HEK293 (cell line): ENCODE data around the gene SMIM20.

Source experiments
- HOXA7 ChIP-seq: sonication (generic); formaldehyde crosslinking; IDR thresholded peaks from 2 replicates; pipeline ENCODE4 v1.8.1; 2022; ENCODE audit warnings: missing genetic modification reagents, borderline replicate concordance
- IKZF3 ChIP-seq: fragments of 450-650 bp; IDR thresholded peaks from 2 replicates; pipeline ENCODE4 v1.5.0; 2018; ENCODE audit warnings: missing biosample characterization, mild to moderate bottlenecking, missing genetic modification characterization, moderate library complexity
- KLF8 ChIP-seq: fragments of 450-650 bp; formaldehyde crosslinking; IDR thresholded peaks from 2 replicates; pipeline ENCODE4 v1.5.1; 2016; ENCODE audit warnings: missing biosample characterization, missing genetic modification characterization
- KLF9 ChIP-seq: fragments of 450-650 bp; formaldehyde crosslinking; IDR thresholded peaks from 2 replicates; pipeline ENCODE4 v1.5.1; 2016; ENCODE audit warnings: missing biosample characterization, missing genetic modification characterization, low read depth
- MZF1 ChIP-seq: fragments of 450-650 bp; formaldehyde crosslinking; IDR thresholded peaks from 2 replicates; pipeline ENCODE4 v1.5.1; 2017; ENCODE audit warnings: missing biosample characterization, missing genetic modification characterization, borderline replicate concordance
- PRDM1 ChIP-seq: fragments of 450-650 bp; formaldehyde crosslinking; IDR thresholded peaks from 2 replicates; pipeline ENCODE4; 2016; ENCODE audit warnings: missing biosample characterization, missing genetic modification characterization
- PRDM4 ChIP-seq: fragments of 450-650 bp; formaldehyde crosslinking; IDR thresholded peaks from 2 replicates; pipeline ENCODE4 v1.5.1; 2017; ENCODE audit warnings: missing biosample characterization, missing genetic modification characterization
- SP2 ChIP-seq: fragments of 450-650 bp; formaldehyde crosslinking; IDR thresholded peaks from 2 replicates; pipeline ENCODE4 v1.5.1; 2016; ENCODE audit warnings: missing biosample characterization, missing genetic modification characterization
- SP7 ChIP-seq: fragments of 450-650 bp; formaldehyde crosslinking; IDR thresholded peaks from 2 replicates; pipeline ENCODE4 v1.5.1; 2016; ENCODE audit warnings: missing biosample characterization, missing genetic modification characterization
- WT1 ChIP-seq: fragments of 450-650 bp; formaldehyde crosslinking; IDR thresholded peaks from 2 replicates; pipeline ENCODE4 v1.5.1; 2016; ENCODE audit warnings: missing biosample characterization, missing genetic modification characterization
- YY1 ChIP-seq: fragments of 450-650 bp; formaldehyde crosslinking; IDR thresholded peaks from 2 replicates; pipeline ENCODE4 v1.5.1; 2018; ENCODE audit warnings: missing biosample characterization, missing genetic modification characterization
- ZBTB17 ChIP-seq: fragments of 450-650 bp; formaldehyde crosslinking; IDR thresholded peaks from 2 replicates; pipeline ENCODE4 v1.5.1; 2016; ENCODE audit warnings: missing biosample characterization, missing genetic modification characterization
- ZBTB21 ChIP-seq: fragments of 450-650 bp; formaldehyde crosslinking; IDR thresholded peaks from 2 replicates; pipeline ENCODE4 v1.5.1; 2017; ENCODE audit warnings: missing biosample characterization, missing genetic modification characterization
- ZBTB7A ChIP-seq: fragments of 450-650 bp; formaldehyde crosslinking; IDR thresholded peaks from 2 replicates; pipeline ENCODE4 v1.5.1; 2016; ENCODE audit warnings: low read depth, missing biosample characterization, missing genetic modification characterization
- ZEB2 ChIP-seq: fragments of 450-650 bp; formaldehyde crosslinking; IDR thresholded peaks from 2 replicates; pipeline ENCODE4 v1.5.1; 2016; ENCODE audit warnings: missing biosample characterization, missing genetic modification characterization
- ZNF121 ChIP-seq: fragments of 450-650 bp; formaldehyde crosslinking; IDR thresholded peaks from 2 replicates; pipeline ENCODE4 v1.5.1; 2016; ENCODE audit warnings: missing biosample characterization, missing genetic modification characterization
- ZNF132 ChIP-seq: fragments of 450-650 bp; formaldehyde crosslinking; IDR thresholded peaks from 2 replicates; pipeline ENCODE4 v1.5.1; 2017; ENCODE audit warnings: missing biosample characterization, missing genetic modification characterization, borderline replicate concordance
- ZNF157 ChIP-seq: fragments of 450-650 bp; formaldehyde crosslinking; IDR thresholded peaks from 2 replicates; pipeline ENCODE4 v1.5.1; 2016; ENCODE audit warnings: missing biosample characterization, missing genetic modification characterization
- ZNF174 ChIP-seq: fragments of 450-650 bp; formaldehyde crosslinking; IDR thresholded peaks from 2 replicates; pipeline ENCODE4 v1.5.0; 2017; ENCODE audit warnings: missing biosample characterization, mild to moderate bottlenecking, missing genetic modification characterization
- ZNF19 ChIP-seq: fragments of 450-650 bp; formaldehyde crosslinking; IDR thresholded peaks from 2 replicates; pipeline ENCODE4; 2016; ENCODE audit warnings: missing biosample characterization, missing genetic modification characterization, low read depth
- ZNF2 ChIP-seq: fragments of 450-650 bp; formaldehyde crosslinking; IDR thresholded peaks from 2 replicates; pipeline ENCODE4 v1.5.1; 2016; ENCODE audit warnings: missing biosample characterization, missing genetic modification characterization
- ZNF214 ChIP-seq: fragments of 450-650 bp; formaldehyde crosslinking; IDR thresholded peaks from 2 replicates; pipeline ENCODE4 v1.5.1; 2017; ENCODE audit warnings: missing biosample characterization, mild to moderate bottlenecking, missing genetic modification characterization, borderline replicate concordance
- ZNF362 ChIP-seq: fragments of 450-650 bp; formaldehyde crosslinking; IDR thresholded peaks from 2 replicates; pipeline ENCODE4 v1.5.1; 2016; ENCODE audit warnings: missing biosample characterization, missing genetic modification characterization
- ZNF37A ChIP-seq: fragments of 450-650 bp; IDR thresholded peaks from 2 replicates; pipeline ENCODE4 v1.5.1; 2018; ENCODE audit warnings: missing biosample characterization, missing genetic modification characterization
- ZNF391 ChIP-seq: fragments of 450-650 bp; formaldehyde crosslinking; IDR thresholded peaks from 2 replicates; pipeline ENCODE4 v1.5.1; 2016; ENCODE audit warnings: low read depth, missing biosample characterization, missing genetic modification characterization, borderline replicate concordance
- ZNF404 ChIP-seq: fragments of 450-650 bp; formaldehyde crosslinking; IDR thresholded peaks from 2 replicates; pipeline ENCODE4 v1.5.1; 2017; ENCODE audit warnings: missing biosample characterization, missing genetic modification characterization
- ZNF529 ChIP-seq: fragments of 450-650 bp; formaldehyde crosslinking; IDR thresholded peaks from 2 replicates; pipeline ENCODE4 v1.5.1; 2017; ENCODE audit warnings: missing genetic modification characterization, missing biosample characterization; ENCODE audit not compliant: insufficient replicate concordance
- ZNF560 ChIP-seq: fragments of 450-650 bp; formaldehyde crosslinking; IDR thresholded peaks from 2 replicates; pipeline ENCODE4 v1.5.1; 2017; ENCODE audit warnings: missing biosample characterization, missing genetic modification characterization, borderline replicate concordance
- ZNF561 ChIP-seq: fragments of 450-650 bp; IDR thresholded peaks from 2 replicates; pipeline ENCODE4 v1.5.1; 2018; ENCODE audit warnings: missing biosample characterization, missing genetic modification characterization, borderline replicate concordance
- ZNF626 ChIP-seq: fragments of 450-650 bp; sonication (Bioruptor Pico); formaldehyde crosslinking; IDR thresholded peaks from 2 replicates; pipeline ENCODE4 v1.5.1; 2018; ENCODE audit warnings: missing biosample characterization, missing genetic modification characterization, inconsistent platforms
- ZNF660 ChIP-seq: fragments of 450-650 bp; IDR thresholded peaks from 2 replicates; pipeline ENCODE4 v1.5.1; 2018; ENCODE audit warnings: missing biosample characterization, mild to moderate bottlenecking, missing genetic modification characterization
- ZNF701 ChIP-seq: fragments of 450-650 bp; formaldehyde crosslinking; IDR thresholded peaks from 2 replicates; pipeline ENCODE4 v1.5.1; 2016; ENCODE audit warnings: missing biosample characterization, missing genetic modification characterization
- ZNF837 ChIP-seq: fragments of 450-650 bp; formaldehyde crosslinking; IDR thresholded peaks from 2 replicates; pipeline ENCODE4 v1.5.1; 2016; ENCODE audit warnings: missing biosample characterization, missing genetic modification characterization
- ZSCAN16 ChIP-seq: fragments of 450-650 bp; formaldehyde crosslinking; IDR thresholded peaks from 2 replicates; pipeline ENCODE4 v1.5.1; 2016; ENCODE audit warnings: missing biosample characterization, missing genetic modification characterization
- ZSCAN4 ChIP-seq: fragments of 450-650 bp; formaldehyde crosslinking; IDR thresholded peaks from 2 replicates; pipeline ENCODE4 v1.5.1; 2017; ENCODE audit warnings: missing biosample characterization, missing genetic modification characterization
- TF ChIP-seq, protein P1 (sequence below): fragments of 450-650 bp; formaldehyde crosslinking; IDR thresholded peaks from 2 replicates; pipeline ENCODE4 v1.5.1; 2016; ENCODE audit warnings: missing biosample characterization, missing genetic modification characterization

SMIM20 gene

GRCh38 chr4:25913851-25914669 lies at the start of gene SMIM20 (continued):
- no peak for TF ChIP-seq ZNF362 (tag by site-specific recombination)
- TF ChIP-seq PRDM1 = no peak
- TF ChIP-seq ZNF529 (tag by site-specific recombination) = no peak
- no peak for TF ChIP-seq ZNF561 (tag by site-specific recombination)
- no peak for TF ChIP-seq ZNF626 (tag by site-specific recombination)
- no peak for TF ChIP-seq ZNF37A (tag by site-specific recombination)
- peak; percentile 44; the same call in 1 of the 2 replicates for TF ChIP-seq YY1 (tag by site-specific recombination)
- peak; percentile 34; the same call in 1 of the 2 replicates for TF ChIP-seq SP7 (tag by site-specific recombination)
- no peak for TF ChIP-seq IKZF3 (tag by site-specific recombination)
- no peak for TF ChIP-seq ZNF837
- TF ChIP-seq ZSCAN16 = no peak
- TF ChIP-seq ZNF560 (tag by site-specific recombination) = no peak
- TF ChIP-seq ZNF132 (tag by site-specific recombination) = no peak
- TF ChIP-seq HOXA7 (CRISPR knock-in tag) = no peak
- no peak for TF ChIP-seq ZBTB7A
- no peak for TF ChIP-seq ZSCAN4 (tag by site-specific recombination)
- no peak for TF ChIP-seq PRDM4
- TF ChIP-seq ZNF19 (tag by site-specific recombination) = no peak
- TF ChIP-seq ZNF2 (tag by site-specific recombination) = peak; percentile 82
- TF ChIP-seq ZNF701 (tag by site-specific recombination) = no peak
- TF ChIP-seq ZBTB21 (tag by site-specific recombination) = peak; percentile 27; the same call in 1 of the 2 replicates
- TF ChIP-seq ZNF391 (tag by site-specific recombination) = no peak
- TF ChIP-seq ZBTB17 (tag by site-specific recombination) = peak; percentile 71
- TF ChIP-seq KLF8 (tag by site-specific recombination) = peak; percentile 63
- TF ChIP-seq MZF1 (tag by site-specific recombination) = no peak
- TF ChIP-seq ZNF404 = no peak
- TF ChIP-seq ZEB2 = peak; percentile 72; the same call in 1 of the 2 replicates
- TF ChIP-seq ZNF174 (tag by site-specific recombination) = no peak
- TF ChIP-seq ZNF660 (tag by site-specific recombination) = no peak
- TF ChIP-seq ZNF121 (tag by site-specific recombination) = no peak
- no peak for TF ChIP-seq ZNF214
- TF ChIP-seq WT1 = no peak
- TF ChIP-seq SP2 = peak; percentile 85
- no peak for TF ChIP-seq ZNF157 (tag by site-specific recombination)
- TF ChIP-seq, protein P1, sequence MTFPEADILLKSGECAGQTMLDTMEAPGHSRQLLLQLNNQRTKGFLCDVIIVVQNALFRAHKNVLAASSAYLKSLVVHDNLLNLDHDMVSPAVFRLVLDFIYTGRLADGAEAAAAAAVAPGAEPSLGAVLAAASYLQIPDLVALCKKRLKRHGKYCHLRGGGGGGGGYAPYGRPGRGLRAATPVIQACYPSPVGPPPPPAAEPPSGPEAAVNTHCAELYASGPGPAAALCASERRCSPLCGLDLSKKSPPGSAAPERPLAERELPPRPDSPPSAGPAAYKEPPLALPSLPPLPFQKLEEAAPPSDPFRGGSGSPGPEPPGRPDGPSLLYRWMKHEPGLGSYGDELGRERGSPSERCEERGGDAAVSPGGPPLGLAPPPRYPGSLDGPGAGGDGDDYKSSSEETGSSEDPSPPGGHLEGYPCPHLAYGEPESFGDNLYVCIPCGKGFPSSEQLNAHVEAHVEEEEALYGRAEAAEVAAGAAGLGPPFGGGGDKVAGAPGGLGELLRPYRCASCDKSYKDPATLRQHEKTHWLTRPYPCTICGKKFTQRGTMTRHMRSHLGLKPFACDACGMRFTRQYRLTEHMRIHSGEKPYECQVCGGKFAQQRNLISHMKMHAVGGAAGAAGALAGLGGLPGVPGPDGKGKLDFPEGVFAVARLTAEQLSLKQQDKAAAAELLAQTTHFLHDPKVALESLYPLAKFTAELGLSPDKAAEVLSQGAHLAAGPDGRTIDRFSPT (tag by site-specific recombination) = no peak
- TF ChIP-seq KLF9 (tag by site-specific recombination) = peak; percentile 37; the same call in 1 of the 2 replicates
